Erythroblast (primary cell): Measurements from ENCODE around the gene SDHB.

Experiments used
- DNase-seq, 2 experiments: peaks; one replicate each; lab custom pipeline; 2025; lab: John Stamatoyannopoulos, UW
- GATA1 ChIP-seq: IDR thresholded peaks from 2 replicates; pipeline ENCODE4 v1.6.1; 2011; ENCODE audit warnings: low read depth, mild to moderate bottlenecking, control low read depth, low read length, moderate library complexity
- POLR2A ChIP-seq: IDR thresholded peaks from 2 replicates; pipeline ENCODE4 v1.6.1; 2011; ENCODE audit warnings: mild to moderate bottlenecking, low read length

The SDHB gene

DNA sequence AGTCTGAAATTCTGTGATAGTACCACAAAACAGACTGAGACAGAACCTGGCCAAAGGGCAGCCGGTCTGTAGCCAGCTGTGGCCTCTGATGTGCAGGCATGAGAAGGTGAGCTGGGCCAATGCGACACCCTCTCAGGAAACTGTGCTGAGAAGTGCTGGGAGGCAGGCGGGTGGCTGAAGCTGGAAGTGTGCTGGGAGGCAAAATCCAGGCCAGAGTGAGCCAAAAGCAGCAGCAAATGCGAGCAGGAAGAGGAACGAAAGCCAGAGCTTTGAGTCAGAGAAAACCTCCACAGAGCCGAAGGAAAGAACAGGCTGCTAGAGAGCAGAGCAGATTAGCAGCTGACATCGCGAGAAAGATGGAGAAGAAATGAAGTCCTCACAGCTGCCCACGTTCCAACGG is 31.9 kb downstream of the SDHB start:
- DNase-seq: no peak
- no peak for TF ChIP-seq POLR2A
- TF ChIP-seq GATA1: no peak

DNA sequence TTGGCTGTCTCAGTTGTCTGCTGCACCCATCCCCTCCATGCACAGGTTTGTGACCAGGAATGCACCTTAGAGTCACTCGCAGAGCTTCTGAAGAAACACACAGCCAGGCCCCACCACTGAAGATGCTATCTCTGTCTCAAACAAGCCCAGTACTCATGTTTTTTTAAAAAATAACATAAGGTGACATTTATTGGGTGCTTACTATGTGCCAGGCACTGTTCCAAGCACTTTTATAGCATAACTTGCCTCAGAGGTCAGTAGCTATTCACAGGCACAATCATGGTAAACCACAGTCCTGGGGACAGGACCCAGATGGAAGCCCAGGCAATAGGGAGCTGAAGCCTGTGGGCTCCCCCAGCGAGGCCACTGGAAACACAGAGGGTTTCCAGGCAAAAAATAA is 33.3 kb downstream of the SDHB start:
- DNase-seq: no peak
- TF ChIP-seq GATA1 (no peak), POLR2A (no peak)

DNA sequence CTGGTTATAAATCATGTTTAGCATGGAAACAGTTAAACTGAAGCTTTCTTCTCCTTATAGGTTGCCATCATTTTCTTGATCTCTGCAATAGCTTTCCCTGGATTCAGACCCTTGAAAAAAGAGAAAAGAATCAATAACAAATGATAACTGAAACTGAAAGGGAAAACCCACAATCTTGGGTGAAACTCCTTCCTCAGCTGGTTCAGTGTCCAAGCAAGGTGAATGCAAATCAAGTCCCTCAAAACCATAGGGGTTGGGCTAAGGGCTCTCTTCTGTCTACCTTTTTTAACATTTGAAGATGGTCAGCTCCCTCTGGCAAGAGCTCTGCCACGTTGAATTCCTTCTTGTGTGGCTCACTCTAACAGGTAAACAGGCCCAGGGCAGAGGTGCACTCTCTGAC is 35.0 kb downstream of the SDHB start:
- DNase-seq: no peak
- TF ChIP-seq GATA1 (no peak), POLR2A (no peak)

DNA sequence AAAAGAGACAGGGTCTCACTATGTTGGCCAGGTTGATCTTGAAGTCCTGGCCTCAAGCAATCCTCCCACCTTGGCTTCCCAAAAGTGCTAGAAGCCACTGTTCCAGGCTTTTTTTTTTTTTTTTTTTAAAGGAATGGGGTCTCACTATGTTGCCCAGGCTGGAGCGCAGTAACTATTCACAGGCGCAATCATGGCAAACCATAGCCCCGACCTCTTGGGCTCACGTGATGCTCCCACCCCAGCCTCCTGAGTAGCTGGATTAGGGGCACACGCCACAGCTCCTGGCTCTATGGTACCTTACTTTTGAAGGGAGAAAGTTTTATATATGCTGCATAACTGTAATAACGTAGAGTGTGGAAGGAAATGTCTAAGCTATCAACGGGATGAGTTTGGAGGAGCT is 36.4 kb downstream of the SDHB start:
- no peak for DNase-seq
- TF ChIP-seq POLR2A (no peak), GATA1 (no peak)

DNA sequence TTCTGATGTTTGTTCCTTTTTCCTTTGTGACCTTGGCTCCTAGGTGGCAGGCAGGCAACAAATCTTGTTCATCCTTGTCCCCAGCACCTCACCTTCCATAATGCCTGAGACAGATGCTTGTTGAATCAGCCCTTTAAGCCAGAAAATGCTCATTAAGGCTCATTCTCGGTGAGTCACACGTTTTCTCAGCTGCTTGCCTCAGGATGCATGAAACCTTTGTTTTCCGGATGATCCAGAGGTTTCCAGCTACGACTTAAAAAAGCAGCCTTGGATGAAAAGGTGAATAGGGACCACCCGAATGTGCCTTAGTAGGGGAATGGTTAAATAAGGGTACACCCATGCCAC is 37.5 kb downstream of the SDHB start:
- TF ChIP-seq POLR2A: no peak
- TF ChIP-seq GATA1: no peak
- DNase-seq: no peak

DNA sequence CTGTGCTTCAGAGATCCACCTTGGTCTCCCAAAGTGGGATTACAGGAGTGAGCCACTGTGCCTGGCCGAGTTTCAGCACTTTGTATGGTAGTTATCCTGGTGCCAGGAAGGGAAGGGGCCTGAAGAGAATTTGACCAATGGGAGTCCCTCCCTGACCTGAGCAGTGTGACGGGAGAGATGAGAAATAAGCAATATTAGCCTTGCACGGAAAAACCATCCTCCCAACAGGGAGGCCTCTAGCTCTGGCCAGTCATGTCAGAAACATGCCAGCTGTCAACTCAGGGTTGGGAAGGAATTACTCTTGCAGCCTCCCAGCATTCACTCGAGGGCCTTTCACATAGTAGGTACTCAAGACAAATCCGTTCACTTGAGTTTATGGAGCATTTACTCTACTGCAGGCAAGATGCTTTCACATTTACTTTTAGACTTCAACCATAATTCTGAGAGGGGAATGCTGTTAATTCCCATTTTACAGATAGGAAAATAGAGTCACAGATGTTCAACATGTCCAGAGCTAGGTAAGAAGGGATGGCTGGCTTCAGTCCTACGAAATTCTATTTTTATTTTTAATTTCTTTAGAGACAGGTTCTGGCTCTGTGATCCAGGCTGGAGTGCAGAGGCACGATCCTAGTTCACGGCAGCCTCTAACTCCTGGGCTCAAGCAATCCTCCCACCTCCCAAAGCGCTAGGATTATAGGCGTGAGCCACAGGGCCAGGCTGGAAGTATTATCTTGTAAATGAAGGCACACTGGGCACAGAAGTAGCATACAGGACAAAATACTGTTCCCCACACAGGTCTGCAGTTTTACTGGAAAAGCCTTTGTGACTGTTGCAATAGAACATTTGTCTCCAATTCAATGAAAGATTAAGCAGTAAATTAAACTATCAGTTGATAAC is 38.9 kb downstream of the SDHB start:
- DNase-seq: no peak
- no peak for TF ChIP-seq POLR2A
- TF ChIP-seq GATA1: no peak

DNA sequence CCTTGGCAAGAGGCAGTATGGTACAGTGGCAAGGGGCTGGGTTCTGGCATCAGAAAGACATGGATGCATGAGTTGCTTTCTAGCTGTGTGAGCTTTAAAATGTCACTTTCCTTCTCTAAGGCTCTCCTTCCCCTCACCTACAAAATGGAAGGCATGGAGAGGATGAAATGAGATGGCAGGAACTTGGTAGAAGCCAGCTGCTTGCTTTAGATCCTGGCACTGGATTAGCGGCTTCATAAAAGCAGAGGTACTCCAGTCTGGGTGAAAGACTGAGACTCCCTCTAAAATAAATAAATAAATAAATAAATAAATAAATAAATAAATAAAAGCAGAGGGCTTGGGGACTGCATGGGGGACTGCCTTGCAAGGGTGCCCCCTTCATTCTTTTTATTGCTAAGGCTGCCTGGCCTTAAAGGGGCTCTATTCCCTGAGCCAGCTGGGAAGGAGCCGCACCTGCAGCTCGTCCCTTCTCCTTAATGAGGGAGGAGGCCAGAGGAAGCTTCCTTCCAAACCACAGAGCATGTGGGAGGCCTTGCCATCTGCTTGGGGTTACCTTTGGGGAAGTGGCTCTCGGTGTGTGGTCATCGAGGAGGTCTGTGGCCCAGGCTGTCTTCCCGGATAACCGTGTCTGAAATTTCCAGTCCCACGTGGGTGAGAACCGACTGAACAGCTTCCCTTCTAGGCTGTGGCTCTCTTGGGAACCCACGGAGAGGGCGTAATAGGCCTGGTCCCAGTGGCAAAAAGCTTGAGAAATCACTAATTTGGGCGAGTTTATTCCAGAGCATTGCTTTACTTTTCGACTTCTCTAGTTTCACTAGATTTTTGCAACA is 40.1 kb downstream of the SDHB start:
- no peak for TF ChIP-seq GATA1
- no peak for TF ChIP-seq POLR2A
- no peak for DNase-seq

DNA sequence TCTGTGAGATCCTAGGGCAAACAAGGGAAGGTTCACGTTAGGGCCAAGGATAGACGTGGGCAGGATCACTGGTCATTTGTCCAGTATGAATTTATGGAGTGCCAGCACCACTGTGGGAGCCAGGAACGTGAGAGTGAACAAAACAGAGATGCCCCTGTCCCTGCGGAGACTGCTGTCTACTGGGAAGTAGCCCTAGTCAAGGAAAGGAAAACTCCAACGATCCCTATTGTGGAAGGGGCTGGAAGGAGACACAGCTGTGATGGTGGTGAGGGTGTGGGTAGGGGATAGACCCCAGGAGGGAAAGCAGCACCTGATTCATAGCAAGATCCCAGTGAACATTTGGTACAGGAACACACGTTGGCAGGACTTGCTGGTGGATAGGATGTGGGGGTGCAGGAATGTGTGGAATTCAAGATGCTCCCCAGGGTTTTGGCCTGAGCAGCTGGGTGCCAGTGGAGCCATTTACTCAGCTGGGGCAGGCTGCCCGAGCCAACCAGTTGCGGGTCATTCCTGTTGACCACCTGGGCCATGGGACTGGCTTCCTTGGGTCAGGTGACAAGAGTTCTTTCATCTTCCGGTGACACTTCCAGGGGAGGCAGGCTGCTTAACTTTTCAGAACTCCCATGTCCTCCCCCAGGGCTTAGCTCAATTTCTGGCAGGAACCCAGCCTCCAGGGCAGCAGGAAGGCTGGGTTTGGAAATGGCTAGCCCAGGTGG is 40.9 kb downstream of the SDHB start:
- no peak for DNase-seq
- TF ChIP-seq POLR2A (no peak), GATA1 (no peak)

DNA sequence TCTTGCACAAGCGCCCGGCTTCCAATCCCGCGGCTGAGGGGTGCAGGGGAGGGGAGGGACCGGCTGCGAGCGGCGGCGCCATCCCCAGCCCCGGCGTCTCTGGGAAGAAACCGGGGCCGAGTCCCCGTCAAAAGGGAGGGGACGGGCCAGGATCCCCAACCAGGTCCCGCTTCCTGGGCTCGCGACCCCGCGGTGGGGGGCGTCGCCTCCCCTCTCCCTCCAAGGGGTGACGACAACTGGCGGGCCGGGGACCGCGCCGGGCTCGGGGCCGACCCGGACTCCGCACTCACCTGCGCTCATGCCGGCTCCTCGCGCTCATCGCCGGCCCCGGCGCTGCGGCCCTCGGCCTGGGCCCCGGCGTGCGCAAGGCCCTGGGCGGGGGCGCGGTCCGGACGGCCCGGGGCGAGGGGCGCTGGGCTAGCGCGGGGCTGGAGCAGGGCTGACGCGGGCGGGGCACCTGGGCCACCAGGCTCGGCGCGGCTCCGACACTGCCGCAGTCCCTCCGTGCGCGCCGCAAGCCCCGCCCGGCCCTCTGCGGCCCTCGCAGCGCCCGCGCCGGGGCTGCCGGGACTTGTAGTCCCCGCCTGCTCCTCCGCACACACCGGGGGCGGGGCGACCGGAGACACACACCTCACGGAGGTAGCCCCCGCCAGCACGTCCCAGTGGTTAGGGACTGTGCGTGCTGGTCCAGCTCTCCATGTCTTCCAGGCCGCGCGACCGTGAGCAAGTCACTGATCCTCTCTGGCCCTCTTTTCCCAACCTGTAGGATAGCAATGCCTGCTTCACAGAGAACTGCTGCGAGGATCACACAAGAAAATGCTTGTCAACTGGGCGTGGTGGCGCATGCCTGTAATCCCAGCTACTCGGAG is 42.2 kb downstream of the SDHB start, which contains the start of gene ATP13A2:
Gene ATP13A2, minus strand, starts transcription at position 490 of the 869 bp plus-strand sequence. Its CDS starts 190 bp downstream, at position 300.
- DNase-seq: peak; percentile 74 to 81
- TF ChIP-seq POLR2A (no peak), GATA1 (no peak)

DNA sequence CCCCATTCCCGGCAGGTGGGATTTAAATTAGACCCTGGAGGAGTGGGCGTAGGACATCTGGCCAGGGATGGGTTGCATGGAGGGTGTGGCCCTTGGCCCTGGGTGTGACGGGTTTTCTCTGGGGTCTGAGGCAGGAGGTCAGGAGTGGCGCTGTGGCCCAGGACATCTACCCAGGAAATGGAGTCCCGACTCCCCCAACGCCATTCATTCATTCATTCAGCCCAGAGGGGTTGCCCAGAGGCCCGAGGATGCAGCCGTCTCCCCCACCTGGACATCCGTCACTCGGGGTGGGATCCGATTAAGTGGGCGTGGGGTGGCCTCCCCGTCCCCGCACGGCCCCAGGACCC is 42.8 kb downstream of the SDHB start:
- TF ChIP-seq GATA1: no peak
- no peak for TF ChIP-seq POLR2A
- DNase-seq: no peak

DNA sequence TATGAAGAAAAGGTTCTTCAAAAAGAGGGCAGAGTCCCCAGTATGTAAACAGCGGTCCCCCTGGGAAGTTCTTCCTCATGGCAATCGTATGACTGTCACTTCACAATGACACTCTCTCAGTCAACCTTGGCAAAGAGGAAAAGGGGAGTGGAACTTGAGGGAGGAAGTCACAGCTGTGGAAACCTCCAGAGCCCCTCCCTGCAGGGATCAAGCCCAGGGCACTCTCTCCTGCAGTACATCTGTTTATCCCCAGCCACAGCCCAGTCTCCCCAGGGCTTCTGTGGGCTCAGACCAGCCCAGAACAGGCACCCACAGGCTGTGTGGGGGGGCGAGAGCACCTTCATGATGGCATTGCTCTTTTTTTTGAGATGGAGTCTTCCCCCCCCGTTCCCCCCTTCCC is 44.1 kb downstream of the SDHB start:
- TF ChIP-seq GATA1: no peak
- no peak for TF ChIP-seq POLR2A
- DNase-seq: no peak

DNA sequence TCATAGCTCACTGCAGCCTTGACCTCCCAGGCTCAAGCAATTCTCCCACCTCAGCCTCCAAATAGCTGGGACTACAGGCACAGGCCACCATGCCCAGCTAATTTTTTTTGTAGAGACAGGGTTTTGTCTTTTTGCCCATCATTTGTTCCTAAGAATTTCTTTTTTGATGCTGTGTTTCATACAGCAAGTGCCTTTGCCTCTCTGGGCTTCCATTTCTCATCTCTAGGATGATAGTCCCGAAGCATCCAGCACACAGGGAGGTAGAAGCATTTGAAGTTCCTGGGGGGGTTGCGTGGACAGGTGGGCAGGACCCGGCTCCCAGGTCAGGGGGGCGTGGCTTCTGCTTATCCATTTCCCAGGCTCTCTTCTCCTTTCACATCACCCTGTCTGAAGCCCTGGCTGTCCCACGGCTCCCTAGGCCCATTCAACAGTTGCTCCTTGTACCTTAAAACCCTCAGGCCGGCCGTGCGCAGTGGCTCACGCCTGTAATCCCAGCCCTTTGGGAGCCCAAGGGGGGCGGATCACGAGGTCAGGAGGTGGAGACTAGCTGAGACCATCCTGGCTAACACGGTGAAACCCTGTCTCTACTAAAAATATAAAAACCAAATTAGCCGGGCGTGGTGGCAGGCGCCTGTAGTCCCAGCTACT is 45.5 kb downstream of the SDHB start:
- TF ChIP-seq GATA1: no peak
- TF ChIP-seq POLR2A: no peak
- DNase-seq: no peak
